Smooth muscle cell (in vitro differentiated cells): ENCODE results near the gene DGUOK. TPM values are rescaled to one million over a fixed set of nuclear protein-coding genes. Genes with fewer than 3 reads are reported as not detected.

Source experiments
- DNase-seq: peaks from one replicate; lab custom pipeline; 2025; ENCODE audit not compliant: unreplicated experiment; lab: John Stamatoyannopoulos, UW
- H2AFZ ChIP-seq: fragments of 200-600 bp; sonication (generic); 2 replicates; pipeline ENCODE4 v1.6.0; 2016; ENCODE audit warnings: antibody characterized with exemption, low read depth, mild to moderate bottlenecking
- H3F3A ChIP-seq: fragments of 200-600 bp; sonication (generic); 2 replicates; pipeline ENCODE4 v1.6.0; 2017; ENCODE audit warnings: antibody characterized with exemption, low read depth
- H3K27ac ChIP-seq: fragments of 200-600 bp; sonication (generic); 2 replicates; pipeline ENCODE4 v1.5.1; 2016; ENCODE audit warnings: low read depth, mild to moderate bottlenecking
- H3K27me3 ChIP-seq: fragments of 200-600 bp; sonication (generic); 2 replicates; pipeline ENCODE4 v1.6.1; 2016; ENCODE audit warnings: low read depth, mild to moderate bottlenecking
- H3K36me3 ChIP-seq: fragments of 200-600 bp; sonication (generic); 2 replicates; pipeline ENCODE4 v1.5.1; 2016; ENCODE audit warnings: low read depth
- H3K4me1 ChIP-seq: fragments of 200-600 bp; sonication (generic); 2 replicates; pipeline ENCODE4 v1.5.1; 2016; ENCODE audit warnings: low read depth
- H3K4me2 ChIP-seq: fragments of 200-600 bp; sonication (generic); 2 replicates; pipeline ENCODE4 v1.6.0; 2016; ENCODE audit warnings: mild to moderate bottlenecking
- H3K4me3 ChIP-seq: fragments of 200-600 bp; sonication (generic); 2 replicates; pipeline ENCODE4 v1.5.1; 2016; ENCODE audit warnings: mild to moderate bottlenecking
- H3K79me2 ChIP-seq: fragments of 200-600 bp; sonication (generic); 2 replicates; pipeline ENCODE4 v1.6.0; 2016; ENCODE audit warnings: low read depth, mild to moderate bottlenecking
- H3K9ac ChIP-seq: fragments of 200-600 bp; sonication (generic); 2 replicates; pipeline ENCODE4 v1.6.0; 2016; ENCODE audit warnings: low read depth
- H3K9me3 ChIP-seq: fragments of 200-600 bp; sonication (generic); replicated peaks from 2 replicates; pipeline ENCODE4 v1.5.1; 2016; ENCODE audit warnings: low read depth
- H4K20me1 ChIP-seq: fragments of 200-600 bp; sonication (generic); 2 replicates; pipeline ENCODE4 v1.6.0; 2016; ENCODE audit warnings: low read depth
- CTCF ChIP-seq: fragments of 200-600 bp; sonication (generic); IDR thresholded peaks from 2 replicates; pipeline ENCODE4 v1.5.1; 2017; ENCODE audit warnings: borderline replicate concordance, mild to moderate bottlenecking, antibody characterized with exemption; ENCODE audit not compliant: insufficient read depth, poor library complexity, severe bottlenecking
- WGBS: methylation state at CpG from one replicate; pipeline ENCODE4 v1.1.7; 2016; ENCODE audit warnings: low lambda C conversion rate; 5-methylcytosine and 5-hydroxymethylcytosine counted together
- polyA plus RNA-seq: library from polyadenylated mRNA; unstranded; fragments of >200 nt; fragmentation: Nextera tagmentation; extraction: Ambion mirVana; gene quantifications from 2 replicates; pipeline ENCODE4 v1.2.1, GENCODE V29; 2016
- total RNA-seq: library from RNA; depleted of rRNA; stranded (reverse); fragments of >200 nt; gene quantifications from 2 replicates; pipeline ENCODE4 v1.2.3, GENCODE V29; 2014

DGUOK gene
- total and polyA plus RNA-seq, 2 experiments from 2014 or later = 112 to 154 TPM

GRCh38 chr2:73963385-73964120, 36.9 kb downstream of the DGUOK start:
- Histone ChIP-seq H3K79me2 (no peaks in the 10 kb centered on the region), H3K4me2 (no peak overlapping the region), H3K4me3 (no peak overlapping the region), H3K4me1 (no peaks in the 10 kb centered on the region), H2AFZ (no peak overlapping the region), H3K27ac (no peak overlapping the region), H3F3A (peaks cover 9% of the 10 kb centered on the region), H3K9me3 (no peaks in the 10 kb centered on the region), H4K20me1 (no peaks in the 10 kb centered on the region), H3K9ac (no peak overlapping the region), H3K36me3 (peaks cover 14% of the 10 kb centered on the region), H3K27me3 (no peaks in the 10 kb centered on the region)
- TF ChIP-seq CTCF = no peak
- no peak for DNase-seq
- 73% methylated on average over 13 of the region's 13 CpGs for WGBS

GRCh38 chr2:73964223-73964622, 37.5 kb downstream of the DGUOK start:
- WGBS = 87% methylated on average over 2 of the region's 2 CpGs
- no peak for TF ChIP-seq CTCF
- H3K4me3 ChIP-seq = no peak overlapping the region

GRCh38 chr2:73965053-73965452, 38.4 kb downstream of the DGUOK start:
- Histone ChIP-seq H3F3A (peaks cover 9% of the 10 kb centered on the region), H3K27ac (no peak overlapping the region), H3K79me2 (no peaks in the 10 kb centered on the region), H3K4me1 (no peaks in the 10 kb centered on the region), H3K9ac (no peak overlapping the region), H3K4me3 (no peak overlapping the region), H2AFZ (no peak overlapping the region), H3K9me3 (no peaks in the 10 kb centered on the region), H3K27me3 (no peaks in the 10 kb centered on the region), H3K4me2 (no peak overlapping the region), H3K36me3 (no peaks in the 10 kb centered on the region), H4K20me1 (no peaks in the 10 kb centered on the region)
- no peak for DNase-seq
- 96% methylated on average over 3 of the region's 3 CpGs for WGBS
- no peak for TF ChIP-seq CTCF

More at GRCh38 chr2:73964223-73964622, 37.5 kb downstream of the DGUOK start:
- Histone ChIP-seq H3K79me2 (no peaks in the 10 kb centered on the region), H3K27ac (no peak overlapping the region), H3K36me3 (peaks cover 7% of the 10 kb centered on the region), H2AFZ (no peak overlapping the region), H3K4me1 (no peaks in the 10 kb centered on the region), H4K20me1 (no peaks in the 10 kb centered on the region), H3K4me2 (no peak overlapping the region), H3K9ac (no peak overlapping the region), H3F3A (peaks cover 9% of the 10 kb centered on the region), H3K27me3 (no peaks in the 10 kb centered on the region), H3K9me3 (no peaks in the 10 kb centered on the region)
- DNase-seq = no peak
